NCI-H748 (cell line): ENCODE measurements around the gene ASTL.
"Not testable (repeated sequence)": the region's sequence is repeated elsewhere in the genome, so short reads cannot be mapped to it uniquely, and the experiment has no call there.

ENCODE experiments used
- DNase-seq: peaks from one replicate; lab custom pipeline; 2025; ENCODE audit not compliant: unreplicated experiment; lab: John Stamatoyannopoulos, UW

The ASTL gene

DNA sequence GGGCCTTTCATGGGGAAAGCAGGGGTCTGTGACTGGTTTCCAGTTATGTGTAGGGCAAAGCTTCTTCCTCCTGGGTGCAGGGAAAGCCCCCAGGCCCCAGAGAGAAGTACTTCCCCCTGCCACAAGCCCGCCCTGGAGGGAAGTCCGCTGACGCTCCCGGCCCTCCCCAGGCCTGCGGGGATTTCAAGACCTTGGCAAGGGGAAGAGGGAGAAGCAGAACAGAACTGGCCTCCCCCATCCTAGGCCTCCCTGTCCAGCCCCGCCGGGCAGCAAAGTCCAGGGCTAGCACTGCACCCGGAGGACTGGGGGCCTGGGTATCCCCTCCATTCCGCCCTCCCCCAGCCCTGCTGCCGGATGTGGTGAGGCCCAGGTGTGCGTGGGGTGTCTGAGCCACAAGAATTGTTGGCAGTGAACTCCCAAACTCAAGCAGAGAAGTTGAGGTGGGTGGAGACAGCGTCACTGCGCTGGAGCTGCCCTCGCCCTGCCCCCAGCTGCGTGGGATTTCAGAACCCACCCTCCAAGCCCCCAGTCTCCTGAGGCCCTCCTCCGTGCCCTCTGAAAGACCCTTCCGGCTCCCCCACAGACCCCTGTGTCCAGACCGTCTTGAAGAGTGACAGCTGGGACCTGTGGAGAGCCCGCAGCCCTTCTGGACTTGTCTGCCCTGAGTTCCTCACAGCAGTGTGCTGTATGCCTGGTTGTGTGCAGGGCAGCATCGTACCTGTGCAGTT is 8.0 kb upstream of the ASTL start:
- DNase-seq, result no peak

- DNase-seq, result no peak
Observed at GRCh38 chr2:96145848-96146152, 7.5 kb upstream of the ASTL start.

- peak; percentile 74 for DNase-seq
Observed at GRCh38 chr2:96145036-96145847, 6.9 kb upstream of the ASTL start, which contains the start of gene DUSP2. Gene DUSP2, minus strand, starts transcription at chr2:96145440. Its CDS starts 86 bp downstream, at chr2:96145354.

GRCh38 chr2:96144481-96145035 is 6.3 kb upstream of the ASTL start:
- no peak for DNase-seq

GRCh38 chr2:96143848-96144480 is 5.7 kb upstream of the ASTL start:
- peak; percentile 50 for DNase-seq

DNA sequence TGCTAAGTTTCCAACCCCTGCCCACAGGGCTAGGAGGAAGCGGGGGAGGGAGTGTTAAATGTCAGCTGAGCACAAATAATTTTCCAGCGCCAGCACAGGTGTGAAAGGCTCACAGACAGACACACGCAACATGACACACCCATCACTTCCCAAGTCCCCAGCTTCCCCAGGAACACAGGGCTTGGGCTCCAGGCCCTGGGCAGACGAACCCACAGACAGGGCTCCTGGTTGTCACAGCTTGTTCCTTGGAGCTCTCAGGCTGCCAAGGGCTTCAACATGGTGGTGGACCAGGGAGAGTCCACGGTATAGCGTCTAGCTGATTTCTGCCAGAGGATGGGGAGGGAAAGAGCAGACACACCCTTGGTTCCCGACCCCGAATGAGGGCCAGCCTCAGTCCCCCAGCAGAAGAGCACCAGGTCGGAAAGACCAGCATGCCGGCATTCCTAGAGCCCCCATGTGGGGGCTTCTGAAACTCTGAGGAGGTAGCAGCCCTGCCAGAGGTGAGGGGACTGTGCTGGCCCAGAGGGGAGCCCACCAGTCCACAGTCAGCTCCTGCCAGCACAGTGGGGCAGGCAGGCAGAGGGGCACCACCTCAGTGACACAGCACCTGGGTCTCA is 5.0 kb upstream of the ASTL start:
- DNase-seq, result no peak

GRCh38 chr2:96142217-96143113 is 4.2 kb upstream of the ASTL start:
- no peak for DNase-seq

DNA sequence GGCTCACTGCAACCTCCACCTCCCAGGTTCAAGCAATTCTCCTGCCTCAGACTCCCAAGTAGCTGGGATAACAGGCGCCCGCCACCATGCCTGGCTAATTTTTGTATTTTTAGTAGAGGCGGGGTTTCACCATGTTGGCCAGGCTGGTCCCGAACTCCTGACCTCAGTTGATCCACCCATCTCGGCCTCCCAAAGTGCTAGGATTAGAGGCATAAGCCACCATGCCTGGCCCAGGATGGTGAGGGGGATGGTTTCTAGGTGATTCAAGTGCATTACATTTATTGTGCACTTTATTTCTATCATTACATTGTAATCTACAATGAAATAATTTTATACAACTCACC is 3.3 kb upstream of the ASTL start:
- not testable (repeated sequence) for DNase-seq

DNA sequence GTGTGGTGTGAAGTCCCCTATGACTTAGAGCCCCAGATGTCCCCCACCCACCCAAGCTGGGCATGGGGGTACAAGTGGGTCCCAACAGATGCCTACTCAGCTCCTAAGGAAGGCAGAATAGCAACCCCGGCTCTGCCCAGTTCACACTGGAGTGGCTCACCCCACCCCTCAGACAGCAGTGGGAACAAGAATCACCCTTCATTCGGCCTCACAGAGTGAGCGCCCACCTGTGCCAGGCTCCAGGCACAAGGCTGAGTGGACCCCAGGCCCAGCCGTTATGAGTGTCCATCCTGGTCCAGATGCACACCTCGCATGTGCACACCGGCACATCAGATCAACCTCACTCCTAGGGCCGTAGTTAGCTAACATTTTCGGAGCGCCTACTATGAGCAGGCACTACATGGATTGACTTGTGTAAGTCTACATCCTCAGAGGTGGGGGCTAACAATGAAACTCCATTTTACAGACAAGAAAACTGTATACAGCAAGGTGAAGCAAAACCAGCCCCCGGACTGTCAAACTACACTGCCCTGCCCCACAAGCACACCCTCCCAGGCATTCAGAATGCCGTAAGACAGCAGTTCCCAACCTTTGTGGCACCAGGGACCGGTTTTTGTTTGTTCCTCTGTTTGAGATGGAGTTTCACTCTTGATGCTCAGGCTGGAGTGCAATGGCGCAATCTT is 2.8 kb upstream of the ASTL start:
- DNase-seq, result no peak

- no peak for DNase-seq
Observed at GRCh38 chr2:96139181-96139758, 968 bp upstream of the ASTL start.

DNA sequence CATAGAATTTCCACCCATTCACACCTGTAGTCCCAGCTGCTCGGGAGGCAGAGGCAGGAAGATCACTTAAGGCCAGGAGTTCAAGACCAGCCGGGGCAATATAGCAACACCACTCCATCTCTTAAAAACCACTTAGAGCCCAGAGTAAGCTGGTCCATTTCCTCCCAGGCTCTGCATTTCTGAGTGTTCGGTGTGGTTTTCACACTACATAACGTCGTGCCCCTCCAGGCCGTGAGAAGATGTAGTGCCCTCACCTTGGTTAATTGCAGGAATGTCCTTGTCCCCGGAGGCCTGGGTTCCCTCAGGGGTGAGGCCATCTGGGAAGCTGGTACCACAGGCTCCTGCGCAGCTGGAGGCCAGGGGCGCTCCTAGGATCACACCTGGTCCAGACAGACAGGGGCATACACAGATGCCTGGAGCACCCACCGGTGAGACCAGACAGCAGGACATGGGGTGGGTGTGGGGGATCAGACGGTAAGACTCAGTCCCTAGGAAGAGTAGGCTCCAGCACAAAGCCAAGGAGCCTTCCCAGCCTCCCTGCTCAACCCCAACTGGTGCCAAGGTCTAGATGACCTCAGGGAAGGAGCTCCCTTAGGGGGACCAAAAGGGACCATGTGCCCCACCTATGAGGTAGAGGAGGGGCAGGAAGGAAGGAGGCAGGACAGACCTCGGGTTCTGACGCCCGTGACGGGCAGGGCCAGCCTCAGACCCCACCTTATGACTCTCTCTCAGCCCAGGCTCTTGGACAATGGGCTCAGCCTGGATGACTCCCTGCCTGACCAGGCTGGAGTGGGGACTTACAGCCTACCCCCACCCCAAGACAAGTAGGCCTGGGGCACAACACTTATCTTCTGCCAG is 752 bp downstream of the ASTL start:
- no peak for DNase-seq

- DNase-seq, result peak; percentile 1
Observed at GRCh38 chr2:96136129-96136720, 2.1 kb downstream of the ASTL start.

- no peak for DNase-seq
Observed at GRCh38 chr2:96135621-96136020, 2.7 kb downstream of the ASTL start.

DNA sequence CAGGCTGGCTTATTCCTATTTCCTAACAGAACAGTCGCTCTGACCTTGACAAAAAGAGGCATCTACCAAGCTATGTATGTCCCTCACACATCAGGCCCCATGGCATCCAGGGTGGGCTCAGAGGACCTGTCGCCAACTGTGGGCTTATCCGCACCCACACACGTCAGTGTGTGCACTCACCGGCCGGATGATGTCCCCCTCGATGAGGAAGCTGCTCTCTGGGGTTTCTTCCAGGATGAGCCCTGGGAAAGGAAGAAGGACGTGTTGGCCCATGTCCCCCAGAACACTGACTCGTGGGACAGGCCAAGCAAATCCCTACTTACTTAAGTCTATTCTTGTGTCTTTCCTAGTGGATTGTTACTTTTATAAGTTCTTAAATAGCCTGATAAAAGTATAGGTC is 3.1 kb downstream of the ASTL start:
- no peak for DNase-seq

DNA sequence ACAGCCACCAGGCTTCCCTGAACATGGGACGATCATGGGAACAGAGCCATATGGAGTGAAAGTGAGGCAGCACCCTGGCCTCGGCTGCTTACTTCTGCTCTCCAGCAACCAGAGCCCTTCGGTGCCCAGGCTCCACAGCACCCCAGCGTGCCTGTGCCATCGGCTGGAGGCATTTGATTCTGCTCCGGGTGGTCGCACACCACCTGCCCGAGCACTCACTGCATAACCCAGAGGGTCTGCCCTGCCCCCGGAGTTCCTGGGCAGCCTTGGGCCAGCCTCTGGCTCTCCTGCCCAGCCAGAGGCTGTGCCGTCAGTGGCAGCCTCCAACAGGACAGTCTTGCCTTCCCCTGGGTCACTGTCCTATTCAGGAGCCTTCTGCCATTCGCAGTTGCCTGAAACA is 3.9 kb downstream of the ASTL start:
- DNase-seq, result no peak

DNA sequence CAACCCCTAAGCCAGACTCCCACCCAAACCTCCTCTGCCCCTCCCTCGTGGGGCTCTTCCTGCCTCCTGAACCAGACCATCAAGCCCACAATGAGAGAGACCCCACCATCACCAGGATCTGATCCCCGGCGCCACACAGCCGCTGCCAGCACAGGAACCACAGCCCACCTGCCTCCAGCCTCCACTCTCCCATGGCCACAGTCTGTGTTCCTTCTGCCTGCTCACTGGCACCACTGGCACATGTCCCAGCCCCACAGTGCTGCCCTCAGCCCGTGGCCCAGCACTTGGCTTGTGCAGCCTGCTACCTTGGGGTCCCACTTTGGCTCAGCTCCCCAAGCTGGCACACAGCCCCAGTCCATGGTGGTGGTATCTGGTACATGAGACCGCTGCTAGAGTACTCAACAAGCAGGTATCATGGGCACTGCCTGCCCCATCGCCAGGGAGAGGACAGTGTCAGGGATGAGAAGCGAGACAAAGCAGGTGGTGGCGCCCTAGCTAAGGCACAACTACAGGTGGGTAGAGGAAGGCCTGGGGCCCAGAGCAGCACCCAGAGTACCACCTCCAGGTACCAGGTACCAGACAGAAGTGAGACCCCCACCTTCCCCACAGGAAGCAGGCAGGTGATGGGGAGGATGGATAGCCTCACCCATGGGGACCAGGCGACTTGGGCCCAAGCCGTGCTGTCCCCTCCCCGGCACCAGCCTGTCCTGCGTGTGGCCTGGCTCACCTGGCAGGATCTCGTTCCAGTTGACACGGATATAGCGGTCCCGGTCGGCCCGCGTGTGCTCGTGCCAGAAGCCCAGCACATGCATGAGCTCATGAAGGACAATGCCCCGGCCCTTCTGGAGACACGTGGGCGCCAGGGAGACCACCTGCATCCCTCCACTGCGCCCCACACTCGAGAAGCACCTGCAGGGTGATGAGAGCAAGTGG is 6.2 kb downstream of the ASTL start:
- DNase-seq, result no peak

DNA sequence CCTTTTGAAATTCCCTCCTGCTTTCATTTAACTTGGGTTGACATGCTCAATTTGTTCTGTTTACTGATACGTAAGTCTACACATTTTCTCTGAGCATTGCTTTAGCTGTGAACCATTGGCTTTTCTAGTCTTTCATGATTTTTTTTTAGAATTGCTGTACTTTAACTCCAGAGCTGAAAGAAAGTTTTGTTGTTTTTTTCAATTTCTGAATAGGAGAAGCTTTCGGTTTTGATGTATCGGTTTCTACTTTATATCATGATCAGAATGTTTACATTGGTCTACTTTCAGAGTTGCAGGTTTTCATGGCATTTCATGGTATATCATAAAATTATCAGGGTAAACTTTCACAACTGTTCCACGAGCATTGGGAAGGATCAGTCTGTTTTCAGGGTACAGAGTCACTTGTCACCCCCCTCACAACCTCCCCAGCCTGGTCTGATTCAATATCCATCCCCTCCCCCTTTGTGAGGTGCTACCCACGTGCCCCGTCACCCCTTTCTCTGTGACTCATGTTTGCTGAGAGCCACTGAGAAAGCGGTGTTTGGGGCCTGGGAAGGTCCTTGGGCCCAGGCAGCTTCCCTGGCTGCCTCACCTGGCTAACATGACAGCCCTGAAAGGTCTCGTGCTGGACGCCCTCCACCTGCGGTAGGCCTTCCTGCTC is 7.0 kb downstream of the ASTL start:
- DNase-seq, result no peak
